GM21723 (cell line): ENCODE data around the gene SNRPD3.
"Not testable (repeated sequence)": the region's sequence is repeated elsewhere in the genome, so short reads cannot be mapped to it uniquely, and the experiment has no call there.

ENCODE experiments used
- ATAC-seq: cut with Tn5 transposase; IDR thresholded peaks from one replicate; pipeline ENCODE4 v1.9.1; 2021; ENCODE audit warnings: mild to moderate bottlenecking, moderate library complexity; ENCODE audit not compliant: unreplicated experiment

Gene SNRPD3

DNA sequence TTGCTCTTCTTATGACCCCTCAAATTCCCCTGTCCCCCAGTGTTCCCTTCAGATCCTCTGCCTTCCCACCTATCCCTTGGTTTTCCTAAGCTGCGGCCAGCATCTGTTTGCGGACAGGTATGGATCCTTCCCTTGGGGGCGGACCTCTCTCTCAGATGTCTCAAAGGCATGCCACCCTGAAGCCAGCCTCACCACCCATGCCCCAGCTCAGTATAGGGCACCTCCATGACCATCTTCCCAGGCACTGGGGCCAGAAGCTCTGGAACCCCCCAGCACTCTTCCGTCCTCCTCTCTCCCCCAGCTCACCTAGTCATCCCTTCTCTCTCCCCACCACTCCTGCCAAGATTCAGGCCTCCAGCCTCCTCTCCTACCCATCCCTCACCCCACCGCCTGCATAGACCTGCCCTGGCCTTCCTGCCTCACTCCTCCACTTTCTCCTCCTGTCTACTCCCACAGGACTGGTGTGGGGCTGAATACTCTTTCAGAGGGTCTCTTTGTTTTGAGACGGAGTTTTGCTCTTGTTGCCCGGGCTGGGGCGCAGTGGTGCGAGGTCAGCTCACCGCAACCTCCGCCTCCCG lies 34.9 kb downstream of the SNRPD3 start:
- ATAC-seq: no peak

DNA sequence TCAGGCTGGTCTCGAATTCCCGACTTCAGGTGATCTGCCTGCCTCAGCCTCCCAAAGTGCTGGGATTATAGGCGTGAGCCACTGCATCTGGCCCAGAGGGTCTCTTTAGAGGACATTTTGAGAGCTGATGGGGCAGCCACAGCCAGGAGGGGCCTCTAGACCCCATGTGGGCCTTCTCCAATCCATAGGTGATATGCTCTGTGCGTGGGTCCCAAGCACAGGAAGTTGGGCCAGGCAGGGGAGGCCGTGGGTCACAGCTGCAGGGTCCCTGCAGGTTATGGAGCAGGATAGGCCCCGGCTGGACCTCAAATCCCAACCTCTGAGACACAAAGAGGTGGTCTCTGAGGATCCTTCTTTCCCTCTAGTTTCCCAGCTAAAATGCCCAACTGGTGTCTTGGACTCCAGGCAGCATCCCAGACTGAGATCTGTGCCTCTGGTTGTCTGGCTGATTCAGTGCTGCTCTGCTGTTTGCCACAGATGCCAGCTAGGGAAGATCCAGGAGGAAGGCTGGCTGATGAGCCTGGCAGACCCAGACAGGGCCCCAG lies 35.6 kb downstream of the SNRPD3 start:
- no peak for ATAC-seq

DNA sequence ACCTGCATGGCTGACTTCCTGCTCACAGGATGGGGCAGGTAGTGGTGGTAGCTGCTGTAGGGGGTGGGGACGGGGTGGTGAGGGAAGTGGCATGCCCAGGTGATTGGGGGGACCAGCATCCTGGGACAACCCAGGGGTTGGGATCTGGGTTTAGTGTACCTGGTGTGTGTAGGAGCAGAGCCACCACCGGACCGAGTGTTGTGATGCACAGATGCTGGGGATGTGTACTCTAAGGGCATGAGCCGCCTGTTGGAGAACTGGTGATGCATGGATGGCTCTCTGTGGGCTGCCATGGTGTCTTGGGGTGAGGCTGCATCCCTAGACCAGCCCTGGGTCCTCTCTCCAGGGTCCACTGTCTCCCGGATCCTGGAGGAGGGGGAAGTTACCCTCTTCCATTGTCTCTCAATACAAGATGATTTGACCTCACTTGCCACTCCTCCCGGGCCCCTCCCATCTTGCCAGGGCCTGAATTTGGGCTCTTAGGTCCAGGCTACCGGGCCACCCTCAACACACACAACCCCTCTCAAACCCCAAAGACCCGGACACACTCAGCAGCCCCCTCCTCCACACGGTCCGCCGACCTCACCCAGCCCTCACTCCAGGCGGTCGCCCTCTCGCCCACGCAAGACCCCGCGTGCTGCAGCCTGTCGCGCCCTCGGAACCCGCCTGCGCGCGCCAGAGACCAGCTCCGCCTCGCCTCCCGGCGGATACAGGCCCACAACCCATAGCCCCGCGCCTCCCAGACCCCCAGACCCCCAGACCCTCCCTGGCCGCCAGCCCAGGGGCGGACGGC lies 36.5 kb downstream of the SNRPD3 start:
- peak; percentile 33 for ATAC-seq

DNA sequence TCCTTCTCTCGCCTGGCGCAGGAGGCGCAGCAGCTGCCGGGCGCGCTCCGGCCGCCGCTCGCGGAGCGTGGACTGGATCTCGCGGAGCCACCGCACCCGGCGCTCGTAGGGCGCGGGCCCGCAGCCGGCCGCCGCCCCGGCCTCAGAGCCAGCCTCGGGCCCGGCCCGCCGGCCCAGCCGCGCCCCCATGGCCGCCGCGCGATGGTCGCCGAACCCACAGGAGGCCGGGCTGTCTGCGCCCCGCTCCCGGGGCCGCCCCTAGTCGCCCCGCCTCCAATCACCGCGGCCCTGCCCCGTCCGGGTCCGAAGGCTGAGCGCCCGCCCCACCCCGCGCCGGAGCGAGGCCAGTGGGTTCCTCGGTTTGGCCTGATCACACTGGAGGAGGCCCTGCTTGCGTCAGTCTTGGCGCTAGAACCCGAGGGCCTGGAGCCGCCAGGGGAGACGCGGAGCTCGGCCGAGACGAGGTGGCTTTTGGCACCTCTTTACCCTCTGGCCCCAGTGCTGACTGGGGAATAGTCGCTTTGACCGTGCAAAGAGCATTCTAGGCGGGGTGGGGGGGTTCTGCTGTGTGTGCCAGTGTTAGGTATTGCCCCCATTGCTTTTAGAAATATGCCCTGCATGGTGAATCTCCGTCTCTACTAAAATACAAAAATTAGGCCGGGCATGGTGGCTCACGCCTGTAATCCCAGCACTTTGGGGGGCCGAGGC lies 37.2 kb downstream of the SNRPD3 start, which contains the start of gene LRRC75B:
Gene LRRC75B, minus strand, starts transcription at position 223 of the 708 bp plus-strand sequence. Its CDS starts 34 bp downstream, at position 189.
- ATAC-seq: peak; percentile 74

DNA sequence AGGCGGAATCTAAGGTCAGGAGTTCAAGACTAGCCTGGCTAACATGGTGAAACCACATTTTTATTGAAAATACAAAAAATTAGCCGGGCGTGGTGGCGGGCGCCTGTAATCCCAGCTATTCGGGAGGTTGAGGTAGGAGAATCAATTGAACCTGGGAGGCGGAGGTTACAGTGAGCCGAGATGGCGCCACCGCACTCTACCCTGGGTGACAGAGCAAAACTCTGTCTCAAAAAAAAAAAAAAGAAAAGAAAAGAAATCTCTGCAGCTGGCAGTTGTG lies 37.7 kb downstream of the SNRPD3 start:
- not testable (repeated sequence) for ATAC-seq

DNA sequence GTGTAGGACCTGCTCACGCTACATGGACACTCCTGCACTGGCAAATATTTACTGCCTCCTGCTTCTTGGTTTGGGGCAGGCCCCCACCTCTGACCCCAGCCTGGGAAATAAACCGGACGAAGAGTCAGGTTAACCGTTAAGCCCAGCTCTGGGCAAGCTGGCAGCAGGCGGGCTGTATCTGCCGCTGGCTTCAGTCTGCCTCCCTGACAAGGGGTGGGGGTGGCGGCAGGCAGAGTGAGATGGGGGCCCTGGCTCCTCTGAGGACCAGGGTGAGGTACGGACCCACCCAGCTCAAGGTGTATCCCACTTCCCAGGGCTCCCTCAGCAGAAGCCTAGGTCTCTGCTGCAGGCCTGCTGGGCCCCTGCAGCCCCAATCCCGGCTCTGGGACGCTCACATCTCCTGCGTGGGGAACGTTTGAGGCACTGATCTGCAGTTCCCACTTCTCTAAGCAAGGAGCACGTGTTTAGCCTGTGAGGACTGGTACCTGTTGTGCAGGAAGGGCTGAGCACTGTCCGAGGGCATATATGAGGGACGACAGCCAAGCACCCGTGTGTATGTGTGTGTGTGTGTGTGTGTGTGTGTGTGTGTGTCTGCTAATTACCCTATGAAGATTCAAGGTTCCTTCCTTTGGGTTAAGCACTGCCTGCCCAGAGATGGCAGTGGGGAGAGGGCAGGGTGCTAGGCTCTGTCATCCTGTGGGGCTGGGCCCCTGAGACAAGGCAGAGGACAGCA lies 38.2 kb downstream of the SNRPD3 start:
- ATAC-seq: no peak

DNA sequence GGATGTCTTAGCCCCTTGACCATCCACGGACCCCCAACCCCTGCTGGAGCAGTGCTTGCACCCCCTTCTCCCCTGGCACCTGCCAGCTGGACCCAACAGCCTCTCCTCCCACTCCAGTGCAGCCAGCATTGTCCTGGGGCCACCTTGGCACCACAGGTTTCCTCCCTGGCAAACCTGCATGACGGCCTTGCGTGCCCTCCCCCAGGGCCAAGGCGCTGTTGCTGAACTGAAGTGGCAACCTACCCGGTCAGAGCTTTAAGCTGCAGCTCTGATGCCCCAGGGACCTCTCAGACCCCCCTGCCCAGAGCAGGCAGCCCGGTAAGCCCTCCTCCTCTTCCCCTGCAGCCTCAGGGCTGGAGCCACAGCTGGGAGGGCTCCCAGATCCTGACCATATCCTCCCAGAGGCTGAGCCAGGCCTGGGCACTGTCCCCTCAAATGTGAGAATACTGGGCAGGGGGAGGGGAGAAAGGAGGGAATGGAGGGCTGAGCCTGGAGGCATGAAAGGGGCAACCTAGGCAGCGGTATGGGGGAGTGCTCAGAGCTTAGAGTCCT lies 38.8 kb downstream of the SNRPD3 start:
- no peak for ATAC-seq

DNA sequence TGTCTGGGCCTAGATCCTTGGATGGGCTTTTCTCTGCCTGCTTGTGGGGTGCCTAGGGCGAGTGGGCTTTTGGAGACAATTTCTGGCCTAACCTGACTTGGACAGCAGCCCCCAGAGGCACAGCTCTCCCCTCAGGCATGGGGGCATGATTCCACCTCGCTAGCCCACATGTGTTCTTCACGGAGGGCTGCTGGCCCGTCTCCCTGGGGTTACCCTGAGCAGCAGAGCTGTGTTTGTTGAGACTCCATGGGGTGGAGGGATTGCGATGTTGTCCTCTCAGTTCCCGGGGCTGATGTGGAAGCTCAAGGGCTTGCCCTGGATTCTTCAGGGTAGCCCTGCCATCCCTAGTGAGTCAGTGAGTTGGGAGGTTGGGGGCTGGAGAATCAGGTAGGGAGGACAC lies 39.4 kb downstream of the SNRPD3 start:
- no peak for ATAC-seq

DNA sequence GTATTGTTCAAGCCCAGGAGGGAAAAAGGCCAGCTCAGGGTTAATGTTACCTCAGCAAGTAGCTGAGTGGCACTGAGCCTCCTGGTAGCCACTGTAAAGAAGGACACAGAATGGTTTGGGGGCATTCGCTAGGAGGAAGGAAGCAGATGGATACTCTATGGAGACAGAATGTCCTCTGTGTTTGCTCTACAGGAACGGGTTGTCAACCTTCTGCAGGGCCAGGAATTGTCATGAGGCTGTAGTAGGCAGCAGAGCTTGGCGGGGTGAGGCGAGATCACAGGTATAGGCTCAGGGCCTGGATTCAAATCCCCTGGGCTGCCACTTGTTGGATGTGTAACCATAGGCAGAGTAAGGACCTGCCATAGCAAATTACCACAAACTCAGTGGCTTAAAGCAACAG lies 40.1 kb downstream of the SNRPD3 start:
- no peak for ATAC-seq

DNA sequence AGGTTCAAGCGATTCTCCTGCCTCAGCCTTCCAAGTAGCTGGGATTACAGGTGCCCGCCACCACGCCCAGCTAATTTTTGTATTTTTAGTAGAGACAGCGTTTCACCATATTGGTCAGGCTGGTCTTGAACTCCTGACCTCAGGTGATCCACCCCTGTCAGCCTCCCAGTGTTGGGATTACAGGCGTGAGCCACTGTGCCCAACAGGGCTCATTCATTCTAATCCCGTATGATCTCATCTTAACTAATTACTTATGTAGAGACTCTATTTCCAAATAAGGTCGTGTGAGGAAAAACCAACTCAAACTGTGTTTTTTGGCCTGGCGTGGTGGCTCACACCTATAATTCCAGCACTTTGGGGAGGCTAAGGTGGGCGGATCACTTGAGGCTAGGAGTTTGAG lies 41.3 kb downstream of the SNRPD3 start:
- ATAC-seq: not testable (repeated sequence)

DNA sequence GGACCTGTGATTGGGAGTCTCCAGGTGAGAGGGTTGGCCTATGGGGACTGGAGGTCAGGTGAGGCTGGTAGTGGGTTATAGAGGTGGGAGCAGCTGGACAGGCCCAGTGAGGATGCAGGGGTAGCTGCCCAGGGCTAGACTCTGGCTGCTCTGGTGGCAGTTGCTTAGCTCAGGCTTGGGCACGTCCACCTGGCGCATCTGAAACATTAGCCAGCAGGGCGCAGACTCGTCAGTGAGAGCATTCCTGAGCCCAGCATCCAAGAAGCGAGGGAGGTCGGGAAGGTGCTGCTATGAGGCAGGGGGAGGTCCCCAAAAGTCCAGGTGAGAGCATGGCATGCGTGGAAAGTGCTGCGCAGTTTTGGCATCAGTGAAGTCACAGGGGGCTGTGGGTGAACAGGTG lies 43.7 kb downstream of the SNRPD3 start:
- no peak for ATAC-seq

DNA sequence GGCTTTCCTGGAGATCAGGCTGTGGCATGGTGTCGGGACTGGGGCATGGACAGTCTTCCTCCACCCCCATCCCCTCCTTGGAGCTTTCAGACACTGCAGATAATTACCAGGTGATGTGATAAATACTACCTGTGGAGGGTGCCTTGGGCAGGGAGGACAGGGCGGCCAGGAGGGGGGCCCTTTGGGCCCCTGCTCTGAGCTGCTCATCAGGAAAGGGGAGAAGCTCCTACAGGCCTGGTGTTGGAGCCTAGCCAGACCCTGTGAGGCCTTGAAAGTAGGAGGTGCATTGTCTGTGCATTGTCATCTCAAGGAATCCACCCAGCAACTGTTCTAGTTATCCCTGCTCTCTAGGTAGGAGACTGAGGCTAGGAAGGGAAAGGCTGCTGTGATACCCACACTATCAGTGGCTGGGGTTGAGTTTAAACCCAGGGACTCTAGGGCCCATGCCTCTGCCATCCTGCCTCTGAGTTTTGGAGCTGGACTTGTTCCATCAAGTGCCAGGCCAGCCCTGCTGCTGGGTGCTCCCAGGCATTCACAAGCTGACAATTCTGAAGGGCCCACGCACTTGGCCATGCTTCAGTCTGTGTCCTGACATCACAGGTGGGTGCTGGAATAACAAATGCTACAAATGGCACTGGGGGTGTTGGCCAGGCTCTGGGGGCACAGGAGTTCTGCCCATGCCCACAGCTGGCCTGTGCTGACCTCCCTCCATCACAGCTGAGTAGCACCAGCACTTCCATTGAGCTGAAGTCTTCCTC lies 44.3 kb downstream of the SNRPD3 start:
- not testable (repeated sequence) for ATAC-seq

DNA sequence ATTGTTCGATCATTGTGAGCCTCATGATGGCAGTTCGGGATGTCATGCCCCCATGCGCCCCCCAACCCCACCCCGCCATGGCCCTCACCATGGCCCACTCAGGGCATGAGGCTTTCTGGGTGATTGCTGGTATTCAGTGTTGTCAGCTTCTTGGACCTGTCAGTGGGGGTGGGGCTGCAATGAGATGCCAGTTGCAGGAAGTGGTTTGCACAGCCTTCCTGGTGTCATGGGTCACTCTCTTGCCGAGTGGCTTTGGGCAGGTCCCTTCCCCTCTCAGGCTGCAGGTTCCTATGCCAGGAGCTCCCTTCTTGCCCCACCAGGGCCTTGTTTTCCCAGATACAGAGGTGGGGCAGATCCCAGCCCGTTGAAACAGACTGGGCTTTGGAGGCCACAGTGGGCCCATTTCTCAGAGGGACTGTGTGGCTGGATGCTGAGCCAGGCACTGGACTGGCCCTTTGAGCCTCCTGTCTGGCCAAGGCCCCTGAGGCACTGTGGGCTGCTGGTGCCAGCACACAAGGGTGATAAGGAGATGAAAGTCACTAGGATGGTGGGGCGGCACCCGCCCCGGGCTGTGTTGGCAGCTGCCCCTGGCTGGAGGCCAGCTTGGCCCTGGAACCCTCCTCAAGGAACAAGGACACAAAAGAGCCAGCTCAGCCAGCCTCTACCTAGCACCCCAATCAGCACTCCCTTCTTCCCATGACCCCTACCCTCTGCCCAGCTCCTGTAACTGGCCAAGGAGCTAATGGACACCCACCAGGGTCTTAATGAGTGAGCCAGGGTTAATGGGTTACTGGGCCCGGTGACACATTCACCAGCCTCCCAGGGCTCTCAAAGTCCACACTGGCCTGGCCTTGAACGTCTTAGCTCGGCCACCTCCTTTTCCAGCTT lies 45.7 kb downstream of the SNRPD3 start:
- ATAC-seq: no peak

DNA sequence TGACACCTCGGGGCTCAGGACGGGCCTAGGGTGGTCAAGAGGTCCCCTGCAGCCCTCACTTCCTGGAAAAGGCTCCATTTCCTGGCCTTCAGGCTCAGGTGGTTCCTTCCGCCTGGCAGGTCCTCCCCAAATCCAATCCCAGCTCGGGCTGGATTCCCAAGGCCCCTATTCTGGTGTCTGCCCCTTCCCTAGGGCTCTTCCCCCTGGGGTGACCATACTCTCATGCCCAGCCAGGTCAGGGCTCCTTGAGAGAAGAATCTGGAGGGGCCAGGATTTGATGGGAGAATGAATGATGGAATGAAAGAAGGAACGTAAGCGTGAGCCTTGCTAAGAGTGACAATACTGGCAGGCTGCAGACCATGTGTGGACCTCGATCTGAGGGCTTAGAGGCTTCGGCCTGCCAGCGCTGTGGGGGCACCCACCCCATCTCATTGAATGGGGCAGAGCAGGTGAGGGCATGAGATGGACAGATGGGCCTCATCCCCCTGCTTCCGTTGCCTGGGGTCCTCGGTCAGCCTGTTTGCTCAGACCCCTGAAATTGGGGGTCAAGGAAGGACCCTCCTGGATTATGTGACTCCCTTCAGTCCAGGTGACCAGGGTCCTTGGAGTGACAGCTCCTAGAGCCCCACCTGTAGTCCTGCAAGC lies 46.4 kb downstream of the SNRPD3 start:
- not testable (repeated sequence) for ATAC-seq

DNA sequence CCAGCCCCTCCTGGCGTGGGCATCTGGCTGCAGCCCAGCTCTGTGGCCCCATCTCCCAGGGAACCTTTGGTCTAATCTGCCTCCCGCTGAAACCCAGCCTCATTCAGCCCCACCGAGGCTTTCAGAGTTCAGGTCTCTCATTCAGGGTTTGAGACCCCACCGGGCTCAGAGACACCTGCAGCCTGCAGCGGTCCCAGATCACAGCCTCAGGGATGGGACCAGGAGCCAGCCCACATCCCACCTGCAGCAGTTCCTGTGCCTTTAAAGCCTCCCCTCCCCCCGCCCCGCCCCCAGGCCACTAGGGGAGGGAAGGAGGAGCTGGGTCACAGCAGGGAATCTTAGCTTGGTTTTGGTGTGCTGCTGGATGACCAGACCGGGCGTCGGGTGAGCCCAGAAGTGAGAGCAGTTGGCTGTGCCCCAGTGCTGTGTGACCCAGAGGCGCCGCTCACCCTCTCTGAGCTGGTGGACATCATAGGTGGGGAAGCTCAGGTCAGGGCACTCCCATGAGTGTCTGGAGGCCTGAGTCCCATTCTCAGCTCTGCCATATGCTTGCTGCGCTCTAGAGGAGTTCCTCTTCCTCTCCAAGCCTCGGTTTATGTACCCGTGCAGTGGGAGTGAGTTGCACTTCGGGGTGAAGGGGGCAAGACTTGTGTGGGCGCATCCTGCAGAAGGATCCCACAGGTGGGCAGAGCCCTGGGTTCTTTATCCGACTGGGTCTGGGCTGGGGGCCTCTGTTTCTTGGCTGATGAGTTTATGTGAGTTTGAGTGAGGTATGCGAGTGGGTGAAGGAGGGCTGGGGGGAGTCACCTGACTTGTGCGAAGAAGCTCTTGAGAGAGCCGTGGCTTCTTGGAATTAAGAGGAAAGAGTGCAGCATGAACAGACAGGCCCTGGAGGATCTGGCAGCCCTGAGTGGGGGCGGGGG lies 47.3 kb downstream of the SNRPD3 start, which contains the start of gene GGT1:
Gene GGT1, plus strand, starts transcription at position 347 of the 923 bp plus-strand sequence. CDS start 7,889 bp downstream, outside the sequence.
- not testable (repeated sequence) for ATAC-seq

DNA sequence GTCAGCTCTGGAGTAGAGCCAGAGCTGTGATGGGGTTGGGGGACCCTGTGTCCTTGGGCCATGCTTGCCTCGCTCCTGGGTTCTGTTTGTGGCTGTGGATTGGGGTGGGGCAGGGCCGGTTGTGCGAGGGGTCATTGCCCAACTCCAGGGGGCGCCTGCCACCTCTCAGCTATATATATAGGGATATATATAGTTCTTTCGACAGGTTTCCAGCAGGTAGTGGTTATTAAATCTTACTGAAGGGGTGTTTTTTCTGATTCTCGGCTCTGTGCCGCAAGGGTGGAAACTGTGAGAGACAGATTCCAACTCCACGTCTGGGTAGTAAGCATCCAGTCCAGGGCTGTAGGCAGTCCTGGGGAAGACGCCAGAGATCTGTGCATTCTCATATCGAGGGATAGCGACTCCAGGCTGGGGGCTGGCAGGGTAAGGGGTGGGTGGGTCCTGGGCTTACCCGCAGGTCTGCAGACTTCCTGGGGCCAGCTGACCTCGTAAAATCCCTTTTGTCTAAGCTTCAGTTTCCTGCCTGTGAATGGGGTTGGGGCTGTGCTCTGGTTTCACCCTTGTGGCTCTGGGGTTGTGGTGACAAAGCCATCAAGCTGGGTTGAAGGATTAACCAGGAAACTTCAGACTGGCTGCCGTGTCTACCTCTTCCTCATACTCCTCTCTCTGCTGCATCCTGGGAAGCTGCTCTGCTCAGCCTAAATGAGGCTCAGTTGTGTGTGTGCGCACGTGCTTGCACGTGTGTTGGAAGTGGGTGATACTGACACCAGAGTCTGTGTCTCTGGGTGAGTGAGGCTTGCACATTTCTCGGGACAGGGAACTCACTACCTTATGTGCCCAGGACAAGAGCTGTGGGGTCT lies 48.2 kb downstream of the SNRPD3 start:
- ATAC-seq: not testable (repeated sequence)
